Retinal pigment epithelial cell (primary cell): Measurements from ENCODE around the gene VGLL4.
"Not testable (repeated sequence)": the region's sequence is repeated elsewhere in the genome, so short reads cannot be mapped to it uniquely, and the experiment has no call there.

ENCODE experiments used
- DNase-seq: peaks from one replicate; pipeline ENCODE4 v3.0.0-alpha.2; 2010; ENCODE audit warnings: low read depth
- H3K4me3 ChIP-seq: 2 replicates; pipeline ENCODE4 v1.5.1; 2011; ENCODE audit warnings: mild to moderate bottlenecking, low read length, control low read depth, moderate library complexity
- TF ChIP-seq, protein P1 (sequence below): conservative IDR thresholded peaks from 2 replicates; pipeline ENCODE4 v1.5.1; 2011; ENCODE audit warnings: low read depth, low read length, control low read depth, inconsistent platforms

VGLL4 gene

DNA sequence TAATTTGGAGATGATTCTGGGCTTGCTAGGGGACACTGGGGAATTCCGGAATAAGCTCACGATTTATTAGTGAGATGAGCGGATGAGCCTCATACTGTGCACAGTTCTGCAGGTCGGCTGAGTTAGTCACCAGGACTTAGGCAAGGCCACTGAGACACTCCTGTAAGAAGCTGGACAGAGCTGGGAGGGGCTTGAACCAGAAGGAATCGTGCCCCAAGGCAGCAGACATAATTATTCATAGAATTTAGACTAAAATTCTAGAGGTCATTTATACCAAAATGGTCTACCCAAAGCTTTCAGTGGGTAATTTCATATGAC is 121.4 kb downstream of the VGLL4 start:
- TF ChIP-seq, protein P1, sequence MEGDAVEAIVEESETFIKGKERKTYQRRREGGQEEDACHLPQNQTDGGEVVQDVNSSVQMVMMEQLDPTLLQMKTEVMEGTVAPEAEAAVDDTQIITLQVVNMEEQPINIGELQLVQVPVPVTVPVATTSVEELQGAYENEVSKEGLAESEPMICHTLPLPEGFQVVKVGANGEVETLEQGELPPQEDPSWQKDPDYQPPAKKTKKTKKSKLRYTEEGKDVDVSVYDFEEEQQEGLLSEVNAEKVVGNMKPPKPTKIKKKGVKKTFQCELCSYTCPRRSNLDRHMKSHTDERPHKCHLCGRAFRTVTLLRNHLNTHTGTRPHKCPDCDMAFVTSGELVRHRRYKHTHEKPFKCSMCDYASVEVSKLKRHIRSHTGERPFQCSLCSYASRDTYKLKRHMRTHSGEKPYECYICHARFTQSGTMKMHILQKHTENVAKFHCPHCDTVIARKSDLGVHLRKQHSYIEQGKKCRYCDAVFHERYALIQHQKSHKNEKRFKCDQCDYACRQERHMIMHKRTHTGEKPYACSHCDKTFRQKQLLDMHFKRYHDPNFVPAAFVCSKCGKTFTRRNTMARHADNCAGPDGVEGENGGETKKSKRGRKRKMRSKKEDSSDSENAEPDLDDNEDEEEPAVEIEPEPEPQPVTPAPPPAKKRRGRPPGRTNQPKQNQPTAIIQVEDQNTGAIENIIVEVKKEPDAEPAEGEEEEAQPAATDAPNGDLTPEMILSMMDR: no peak
- H3K4me3 ChIP-seq: no peak overlapping the region
- no peak for DNase-seq

DNA sequence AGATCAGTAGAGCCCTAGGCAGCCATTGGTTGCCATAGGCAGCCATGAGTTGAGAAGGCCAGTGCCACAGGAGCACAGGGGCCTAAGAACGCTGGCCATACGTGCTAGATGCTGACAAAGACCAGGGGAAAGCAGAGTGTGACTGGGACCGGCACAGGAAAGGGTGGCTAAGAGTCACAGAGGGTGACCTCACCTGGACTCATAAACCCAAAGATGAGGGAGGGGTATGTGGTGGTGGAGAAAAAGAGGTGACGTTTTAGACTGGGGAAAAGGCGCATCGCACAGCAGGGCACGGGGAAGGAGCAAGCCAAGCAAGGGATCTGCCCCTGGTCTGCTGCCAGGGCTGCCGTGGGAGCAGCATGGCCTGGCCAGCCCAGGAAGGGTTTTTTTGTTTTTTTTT is 122.5 kb downstream of the VGLL4 start:
- DNase-seq: no peak
- TF ChIP-seq, protein P1: no peak
- no peak overlapping the region for H3K4me3 ChIP-seq

DNA sequence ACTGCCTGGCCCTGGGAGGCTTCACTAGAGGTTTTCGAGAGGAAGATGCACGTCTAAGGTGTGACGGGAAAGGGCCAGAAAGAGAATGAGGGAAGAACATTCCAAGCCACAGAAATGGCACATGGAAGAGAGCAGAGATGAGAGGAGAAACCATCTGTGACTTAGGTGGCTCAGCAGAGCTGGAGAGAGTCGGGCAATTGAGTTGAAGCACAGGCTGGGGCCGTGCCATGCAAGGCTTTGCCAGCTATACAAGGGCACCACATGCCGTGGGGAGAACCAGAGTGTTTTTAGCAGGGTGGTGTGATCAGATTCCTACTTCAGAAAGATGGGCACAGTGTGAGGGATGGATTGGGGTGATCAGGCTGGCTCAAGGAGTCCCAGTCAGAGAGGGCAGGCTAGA is 126.1 kb downstream of the VGLL4 start:
- TF ChIP-seq, protein P1: no peak
- no peak for DNase-seq
- H3K4me3 ChIP-seq: no peak overlapping the region

DNA sequence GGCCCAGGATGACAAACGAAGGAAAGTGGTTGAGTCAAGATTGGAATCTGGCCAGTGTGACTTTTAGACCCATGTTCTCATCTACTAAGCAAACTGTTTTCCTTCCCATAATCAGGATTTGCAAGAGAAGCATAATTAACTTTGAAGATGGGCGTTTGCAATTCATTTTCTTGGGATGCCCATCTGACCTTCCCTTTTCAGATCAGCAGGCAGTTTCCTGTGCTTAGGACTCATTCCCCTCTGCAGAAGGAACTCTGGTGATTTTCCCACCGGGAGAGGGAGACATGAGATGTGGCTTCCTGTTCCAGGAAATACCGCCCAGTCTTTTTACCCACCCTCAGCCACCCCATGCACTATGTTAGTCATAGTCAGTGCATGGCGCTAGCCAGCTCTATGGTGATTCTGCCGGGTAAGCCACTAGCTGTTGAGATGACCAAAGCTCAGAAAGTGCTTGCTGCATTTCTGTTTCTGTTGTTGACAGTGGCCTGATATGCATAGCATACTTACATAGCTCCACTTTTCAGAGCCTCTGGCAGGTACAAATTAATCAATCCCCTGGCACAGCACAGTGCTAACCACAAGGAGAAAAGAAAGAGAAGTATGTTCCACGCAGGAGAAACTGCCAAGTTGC is 129.4 kb downstream of the VGLL4 start:
- TF ChIP-seq, protein P1: no peak
- DNase-seq: peak; percentile 85
- H3K4me3 ChIP-seq: no peak overlapping the region

DNA sequence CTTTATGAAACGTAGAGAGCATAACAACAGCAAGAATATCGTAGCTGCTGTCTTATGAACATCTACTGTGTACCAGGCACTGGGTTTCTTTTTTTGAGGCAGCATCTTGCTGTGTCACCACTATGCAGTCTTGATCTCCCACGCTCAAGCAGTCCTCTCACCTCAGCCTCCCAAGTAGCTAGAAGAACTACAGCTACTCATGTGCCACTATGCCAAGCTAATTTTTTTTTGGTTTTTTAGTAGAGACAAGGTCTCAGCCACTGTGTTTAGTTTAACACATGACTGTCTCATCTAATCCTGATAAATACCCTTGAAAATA is 129.9 kb downstream of the VGLL4 start:
- no peak overlapping the region for H3K4me3 ChIP-seq
- DNase-seq: no peak
- TF ChIP-seq, protein P1: no peak

DNA sequence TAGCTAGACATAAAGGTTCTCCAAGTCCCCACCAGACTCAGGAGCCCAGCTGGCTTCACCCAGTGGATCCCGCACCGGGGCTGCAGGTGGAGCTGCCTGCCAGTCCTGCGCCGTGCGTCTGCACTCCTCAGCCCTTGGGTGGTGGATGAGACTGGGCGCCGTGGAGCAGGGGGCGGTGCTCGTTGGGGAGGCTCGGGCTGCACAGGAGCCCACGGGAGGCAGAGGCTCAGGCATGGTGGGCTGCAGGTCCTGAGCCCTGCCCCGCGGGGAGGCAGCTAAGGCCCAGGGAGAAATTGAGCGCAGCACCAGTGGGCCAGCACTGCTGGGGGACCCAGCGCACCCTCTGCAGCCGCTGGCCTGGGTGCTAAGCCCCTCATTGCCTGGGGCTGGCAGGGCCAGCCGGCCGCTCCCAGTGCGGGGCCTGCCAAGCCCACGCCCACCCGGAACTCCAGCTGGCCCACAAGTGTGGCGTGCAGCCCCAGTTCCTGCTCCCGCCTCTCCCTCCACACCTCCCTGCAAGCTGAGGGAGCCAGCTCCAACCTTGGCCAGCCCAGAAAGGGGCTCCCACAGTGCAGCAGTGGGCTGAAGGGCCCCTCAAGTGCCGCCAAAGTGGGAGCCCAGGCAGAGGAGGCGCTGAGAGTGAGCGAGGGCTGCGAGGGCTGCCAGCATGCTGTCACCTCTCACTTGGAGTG is 130.4 kb downstream of the VGLL4 start:
- not testable (repeated sequence) for DNase-seq, H3K4me3 ChIP-seq

DNA sequence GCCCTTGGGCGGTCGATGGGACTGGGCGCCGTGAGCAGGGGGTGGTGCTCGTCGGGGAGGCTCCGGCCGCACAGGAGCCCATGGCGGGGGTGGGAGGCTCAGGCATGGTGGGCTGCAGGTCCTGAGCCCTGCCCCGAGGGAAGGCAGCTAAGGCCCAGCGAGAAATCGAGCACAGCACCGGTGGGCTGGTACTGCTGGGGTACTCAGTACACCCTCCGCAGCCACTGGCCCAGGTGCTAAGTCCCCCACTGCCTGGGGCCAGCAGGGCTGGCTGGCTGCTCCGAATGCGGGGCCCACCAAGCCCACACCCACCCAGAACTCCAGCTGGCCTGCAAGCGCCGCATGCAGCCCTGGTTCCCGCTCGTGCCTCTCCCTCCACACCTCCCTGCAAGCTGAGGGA is 132.1 kb downstream of the VGLL4 start:
- not testable (repeated sequence) for H3K4me3 ChIP-seq, DNase-seq

DNA sequence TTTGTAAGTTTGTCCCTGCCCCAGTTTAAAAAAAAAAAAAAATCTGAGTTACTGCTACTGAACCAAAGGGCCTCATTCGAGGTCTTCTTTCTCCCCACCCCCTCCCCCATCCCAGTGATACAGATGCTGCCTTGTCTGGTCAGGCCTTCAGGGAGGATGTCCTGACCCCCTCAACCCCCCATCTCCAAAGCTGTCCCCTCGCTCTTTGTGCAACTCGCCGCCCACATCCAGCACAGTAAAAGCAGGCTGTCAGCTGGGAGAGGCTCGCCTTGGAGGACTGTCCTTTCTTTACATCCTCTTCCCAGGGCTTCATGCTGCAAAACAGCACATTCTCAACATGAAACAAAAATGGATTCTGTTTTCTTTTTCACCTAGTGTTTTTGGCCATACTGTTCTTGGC is 133.4 kb downstream of the VGLL4 start:
- TF ChIP-seq, protein P1: no peak
- H3K4me3 ChIP-seq: no peak overlapping the region
- DNase-seq: no peak
